ENCODE measurements around the gene CAMP. TPM values are rescaled to one million over a fixed set of nuclear protein-coding genes. Genes with fewer than 3 reads are reported as not detected.

Gene CAMP
- total and polyA plus RNA-seq, 2 of the 13 experiments (the other 11 are each of a cell fraction or from before 2014, with no cell fraction given), result not detected

GRCh38 chr3:48188266-48189201 is 34.8 kb upstream of the CAMP start, which contains the start of gene CDC25A (continued):
- TF ChIP-seq PAXIP1 (CRISPR knock-in tag; conservative IDR thresholded peaks at IDR 0.05) (peak; percentile 43), ZNF598 (CRISPR knock-in tag; IDR thresholded peaks at IDR 0.05; ENCODE audit: borderline replicate concordance) (peak; percentile 43; the same call in 1 of the 2 replicates), NR2F6 (IDR thresholded peaks at IDR 0.05) (peak; percentile 61), NR2F6 (CRISPR knock-in tag; IDR thresholded peaks at IDR 0.05) (peak; percentile 73), FOXP4 (CRISPR knock-in tag; IDR thresholded peaks at IDR 0.05) (0 out of 2 replicates have a peak, but pooled peaks have one; percentile 12), MNT (IDR thresholded peaks at IDR 0.05) (peak; percentile 72), HNRNPUL1 (IDR thresholded peaks at IDR 0.05; ENCODE audit: low read depth, low read length) (no peak), NCOR1 (IDR thresholded peaks at IDR 0.05; ENCODE audit: borderline replicate concordance, low read length) (peak; percentile 46; the same call in 1 of the 2 replicates), YEATS2 (CRISPR knock-in tag; IDR thresholded peaks at IDR 0.05; ENCODE audit: borderline replicate concordance) (peak; percentile 82), KLF11 (CRISPR knock-in tag; IDR thresholded peaks at IDR 0.05) (no peak), SMAD1 (CRISPR knock-in tag; IDR thresholded peaks at IDR 0.05; ENCODE audit: borderline replicate concordance, low read depth) (peak; percentile 21; the same call in 1 of the 2 replicates), HBP1 (CRISPR knock-in tag; IDR thresholded peaks at IDR 0.05; ENCODE audit: low read depth) (peak; percentile 100), BHLHE40 (IDR thresholded peaks at IDR 0.05; ENCODE audit: low read length) (0 out of 2 replicates have a peak, but pooled peaks have one; percentile 17), POGZ (CRISPR knock-in tag; IDR thresholded peaks at IDR 0.05) (no peak; the same call in 1 of the 2 replicates), FOXO1 (CRISPR knock-in tag; IDR thresholded peaks at IDR 0.05) (peak; percentile 14; the same call in 1 of the 2 replicates), TAF1 (CRISPR knock-in tag; IDR thresholded peaks at IDR 0.05) (peak; percentile 70), HNF4A (CRISPR knock-in tag; IDR thresholded peaks at IDR 0.05) (0 out of 2 replicates have a peak, but pooled peaks have one; percentile 10), ZNF362 (CRISPR knock-in tag; IDR thresholded peaks at IDR 0.05; ENCODE audit: borderline replicate concordance) (no peak)

Data from HepG2 (cell line).